Gastrocnemius medialis (tissue), 4 donors: ENCODE results near the gene MAP3K20. TPM values are rescaled to one million over a fixed set of nuclear protein-coding genes. Genes with fewer than 3 reads are reported as not detected.

Source experiments
- ATAC-seq, 2 donors: fragments of 150-250 bp; one replicate each; pipeline ENCODE4 v1.9.1; 2016
- DNase-seq, 2 donors: peaks; one replicate each; pipeline ENCODE4 v3.0.0-alpha.2; 2019
- H3K27ac ChIP-seq, 4 donors: fragments of 200-600 bp; sonication (generic); 1 replicate in 1 of 4; 2 replicates in 3 of 4; pipeline ENCODE4 v1.5.1; 2016 to 2018; ENCODE audit warnings: mild to moderate bottlenecking in 2 of 4, moderate library complexity in 1 of 4
- H3K27me3 ChIP-seq, 3 donors: fragments of 200-600 bp; sonication (generic) in 2 of 3; 1 replicate in 1 of 3; 2 replicates in 2 of 3; pipeline versions ENCODE4 v1.5.1 to v1.6.0; 2016 to 2019; ENCODE audit warnings: mild to moderate bottlenecking in 1 of 3, moderate library complexity in 1 of 3
- H3K36me3 ChIP-seq, 2 donors: fragments of 200-600 bp; sonication (generic) in 1 of 2; one replicate each; pipeline ENCODE4 v1.5.1; 2017 to 2018
- H3K4me1 ChIP-seq, 2 donors: fragments of 200-600 bp; sonication (generic) in 1 of 2; one replicate each; pipeline ENCODE4 v1.5.1; 2016 to 2017; ENCODE audit warnings: mild to moderate bottlenecking in 2 of 2
- H3K4me3 ChIP-seq, 4 donors: fragments of 200-600 bp; sonication (generic) in 3 of 4; 1 replicate in 1 of 4; 2 replicates in 3 of 4; pipeline ENCODE4 v1.5.1; 2016 to 2019; ENCODE audit warnings: mild to moderate bottlenecking in 2 of 4
- H3K9me3 ChIP-seq, 3 donors: fragments of 200-600 bp; sonication (generic) in 2 of 3; 1 replicate in 1 of 3; 2 replicates in 2 of 3; pipeline ENCODE4 v1.5.1; 2016 to 2019
- POLR2A ChIP-seq, 2 donors: fragments of 450-650 bp; IDR thresholded peaks; one replicate each; pipeline ENCODE4 v1.6.1; 2017; ENCODE audit warnings: antibody characterized with exemption in 2 of 2, mild to moderate bottlenecking in 2 of 2, moderate library complexity in 2 of 2
- in situ Hi-C, 4 donors: fragments of 200-750 bp; cut with MboI; loops; one replicate each; pipeline versions ENCODE4 v1.15.0 to v1.8.0; 2017; ENCODE audit warnings: low sequenced_read_pairs in 4 of 4
- intact Hi-C: fragments of 100-400 bp; cut with DNase I; formaldehyde crosslinking; loops from one replicate; pipeline ENCODE4 v1.15.1; 2023; ENCODE audit warnings: low total_unique reads
- total RNA-seq, 4 donors: library from RNA; depleted of rRNA; stranded (reverse); fragments of >200 nt; gene quantifications; one replicate each; pipeline versions ENCODE4 v1.1.0 to v1.2.3, GENCODE V29; 2016
- TF ChIP-seq, protein P1 (sequence below), 5 experiments: fragments of 450-650 bp in 3 of 5; fragments of 200-600 bp in 2 of 5; sonication (generic) in 2 of 5; IDR thresholded peaks in 4 of 5; conservative IDR thresholded peaks in 1 of 5; 1 replicate in 4 of 5; 2 replicates in 1 of 5; pipeline ENCODE4 v1.5.1; 2016 to 2019; ENCODE audit warnings: antibody characterized with exemption in 5 of 5, mild to moderate bottlenecking in 3 of 5, moderate library complexity in 3 of 5

The MAP3K20 gene
- total RNA-seq, 4 donors from 2014 or later, result 225 to 517 (median 280) TPM

DNA sequence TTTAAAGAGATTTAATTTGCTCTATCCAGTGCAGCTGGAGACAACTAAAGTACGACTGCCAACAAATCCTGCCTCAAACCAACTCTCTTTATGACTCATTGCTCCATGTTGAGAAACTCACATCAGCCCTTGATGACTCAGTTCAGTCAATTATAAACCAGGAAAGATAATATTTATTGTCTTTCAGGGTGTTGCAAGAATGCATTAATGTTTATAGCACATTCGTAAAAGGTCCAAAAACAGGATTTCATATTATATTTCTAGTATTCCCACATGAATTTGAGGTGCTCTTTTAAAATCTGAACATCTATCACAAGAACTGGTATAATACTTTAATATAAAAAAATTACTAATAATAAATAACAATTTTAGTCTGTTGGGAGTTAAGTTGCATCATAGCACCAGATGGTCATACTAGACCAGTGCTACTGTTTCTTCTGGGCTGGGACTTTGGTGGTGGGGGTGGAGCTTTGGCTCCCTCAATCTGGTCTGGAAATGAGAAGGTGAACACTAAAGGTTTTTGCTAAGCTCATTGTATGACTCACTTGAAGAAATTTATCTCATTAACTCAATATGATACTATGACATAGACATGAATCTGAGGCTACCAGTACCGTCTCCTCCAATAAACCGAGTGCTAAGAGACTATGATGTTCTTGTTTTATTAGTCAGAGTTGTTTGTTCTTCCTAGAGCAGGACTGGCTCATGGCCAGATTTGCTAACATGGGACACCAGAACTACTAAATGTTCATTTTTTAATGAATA, 26.6 kb upstream of the MAP3K20 start:
- intact Hi-C loops, result no loop called here
- ATAC-seq (peak; percentile 96 to 97), DNase-seq (peak; percentile 86 to 97)
- peaks cover 16 to 24% of the 10 kb centered on the region in 2 donors for H3K4me1 ChIP-seq
- H3K4me3 ChIP-seq, result no peak overlapping the region
- peak overlapping the region; percentile 79 to 87 (median 86) for H3K27ac ChIP-seq
- no peaks in the 10 kb centered on the region for H3K36me3 ChIP-seq
- H3K27me3 ChIP-seq, result no peaks in the 10 kb centered on the region
- TF ChIP-seq, protein P1, sequence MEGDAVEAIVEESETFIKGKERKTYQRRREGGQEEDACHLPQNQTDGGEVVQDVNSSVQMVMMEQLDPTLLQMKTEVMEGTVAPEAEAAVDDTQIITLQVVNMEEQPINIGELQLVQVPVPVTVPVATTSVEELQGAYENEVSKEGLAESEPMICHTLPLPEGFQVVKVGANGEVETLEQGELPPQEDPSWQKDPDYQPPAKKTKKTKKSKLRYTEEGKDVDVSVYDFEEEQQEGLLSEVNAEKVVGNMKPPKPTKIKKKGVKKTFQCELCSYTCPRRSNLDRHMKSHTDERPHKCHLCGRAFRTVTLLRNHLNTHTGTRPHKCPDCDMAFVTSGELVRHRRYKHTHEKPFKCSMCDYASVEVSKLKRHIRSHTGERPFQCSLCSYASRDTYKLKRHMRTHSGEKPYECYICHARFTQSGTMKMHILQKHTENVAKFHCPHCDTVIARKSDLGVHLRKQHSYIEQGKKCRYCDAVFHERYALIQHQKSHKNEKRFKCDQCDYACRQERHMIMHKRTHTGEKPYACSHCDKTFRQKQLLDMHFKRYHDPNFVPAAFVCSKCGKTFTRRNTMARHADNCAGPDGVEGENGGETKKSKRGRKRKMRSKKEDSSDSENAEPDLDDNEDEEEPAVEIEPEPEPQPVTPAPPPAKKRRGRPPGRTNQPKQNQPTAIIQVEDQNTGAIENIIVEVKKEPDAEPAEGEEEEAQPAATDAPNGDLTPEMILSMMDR (IDR thresholded peaks at IDR 0.05 in 4 of 5, conservative IDR thresholded peaks at IDR 0.05 in 1 of 5), result no peak
- no peak for TF ChIP-seq POLR2A (IDR thresholded peaks at IDR 0.05)
- no peaks in the 10 kb centered on the region for H3K9me3 ChIP-seq
- in situ Hi-C loops, result loop anchor here in 1 of 4 donors (25.0 kb wide), 1 partner anchor 963 kb away; no protein-coding TSS in a partner anchor

DNA sequence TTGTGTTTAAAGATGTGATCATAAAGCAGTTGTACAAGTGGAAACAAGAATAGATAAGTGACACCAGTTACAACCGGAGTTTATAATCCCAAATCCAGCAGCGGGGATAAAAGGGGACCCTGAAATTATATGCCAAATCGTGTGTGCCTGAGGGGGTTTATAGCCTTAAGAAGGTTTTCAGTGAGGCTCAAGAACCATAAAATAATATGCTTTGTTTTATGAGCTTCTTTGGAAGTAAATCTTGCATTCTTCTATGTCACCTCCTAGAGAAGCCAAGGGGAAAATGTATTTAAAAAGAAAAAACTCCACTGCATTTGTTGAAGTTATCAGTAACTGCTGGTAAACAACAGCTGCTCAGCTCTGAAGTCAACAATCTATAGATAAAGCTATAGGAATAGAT, 25.8 kb upstream of the MAP3K20 start:
- Histone ChIP-seq H3K27ac (peak overlapping the region; percentile 79 to 87 (median 86)), H3K9me3 (no peaks in the 10 kb centered on the region), H3K4me3 (no peak overlapping the region), H3K36me3 (no peaks in the 10 kb centered on the region), H3K27me3 (no peaks in the 10 kb centered on the region), H3K4me1 (peaks cover 16 to 24% of the 10 kb centered on the region in 2 donors)
- in situ Hi-C loops, result loop anchor here in 1 of 4 donors (25.0 kb wide), 1 partner anchor 962 kb away; no protein-coding TSS in a partner anchor
- no peak for DNase-seq
- ATAC-seq, result no peak
- intact Hi-C loops, result no loop called here
- TF ChIP-seq, protein P1 (IDR thresholded peaks at IDR 0.05 in 4 of 5, conservative IDR thresholded peaks at IDR 0.05 in 1 of 5), result no peak
- TF ChIP-seq POLR2A (IDR thresholded peaks at IDR 0.05), result no peak

DNA sequence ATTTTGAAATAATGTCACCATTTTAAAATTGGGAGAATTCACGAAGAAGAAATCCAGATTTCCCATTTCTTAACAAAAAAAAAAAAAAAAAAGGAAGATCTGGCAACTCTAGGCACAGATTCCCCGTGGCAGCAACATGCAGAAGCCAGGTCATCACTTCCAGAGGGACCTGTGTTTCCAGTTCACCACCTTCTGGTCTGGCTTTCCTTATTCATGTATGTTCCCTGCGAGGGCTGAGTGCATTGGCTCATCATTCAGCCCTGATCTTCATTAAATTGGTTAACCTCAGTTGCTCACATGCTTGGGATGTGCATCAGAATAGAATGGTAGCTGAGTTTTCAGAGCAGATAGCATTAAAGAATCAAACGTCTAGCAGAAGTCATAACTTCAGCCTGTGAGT, 25.0 kb upstream of the MAP3K20 start:
- ATAC-seq (no peak), DNase-seq (no peak)
- H3K27ac ChIP-seq, result peak overlapping the region in 1 of 4 donors; percentile 87
- in situ Hi-C loops (no loop called here), intact Hi-C loops (no loop called here)
- no peaks in the 10 kb centered on the region for H3K36me3 ChIP-seq
- no peak overlapping the region for H3K4me3 ChIP-seq
- H3K27me3 ChIP-seq, result no peaks in the 10 kb centered on the region
- peaks cover 16 to 24% of the 10 kb centered on the region in 2 donors for H3K4me1 ChIP-seq
- no peak for TF ChIP-seq POLR2A (IDR thresholded peaks at IDR 0.05)
- TF ChIP-seq, protein P1 (IDR thresholded peaks at IDR 0.05 in 4 of 5, conservative IDR thresholded peaks at IDR 0.05 in 1 of 5), result no peak
- H3K9me3 ChIP-seq, result no peaks in the 10 kb centered on the region

DNA sequence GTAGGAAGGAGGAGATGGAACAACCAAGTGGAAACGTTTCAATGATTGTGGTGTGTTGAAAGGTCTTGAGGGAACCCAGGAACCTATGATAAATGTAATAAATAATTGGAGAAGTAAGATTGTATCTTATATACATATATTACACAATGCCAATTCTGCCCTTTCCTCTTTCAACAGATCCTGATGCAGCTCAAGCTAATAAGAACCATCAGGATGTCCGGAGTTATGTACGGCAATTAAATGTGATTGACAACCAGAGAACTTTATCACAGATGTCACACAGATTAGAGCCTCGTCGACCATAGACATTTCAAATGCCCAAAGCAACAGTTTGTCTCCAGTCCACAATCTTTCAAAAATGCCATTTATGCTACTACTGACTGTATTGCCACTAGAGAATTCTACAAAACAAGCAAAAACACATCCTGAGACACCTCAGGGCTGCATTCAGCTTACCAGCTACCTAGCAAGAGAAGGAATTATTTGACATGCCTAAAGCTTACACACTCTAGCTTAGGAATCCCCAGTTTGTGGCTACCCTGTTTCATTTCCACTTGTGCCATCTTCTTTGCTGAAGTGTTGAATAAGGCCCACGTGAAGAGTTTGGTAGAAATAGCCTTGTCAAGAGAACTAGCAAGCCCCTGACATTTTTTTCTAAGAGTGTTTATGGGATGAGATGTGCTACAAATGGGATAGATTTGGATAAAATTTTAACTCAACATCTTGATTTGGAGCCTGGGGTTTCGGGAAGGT, 24.0 kb upstream of the MAP3K20 start:
- TF ChIP-seq POLR2A (IDR thresholded peaks at IDR 0.05), result no peak
- TF ChIP-seq, protein P1 (IDR thresholded peaks at IDR 0.05 in 4 of 5, conservative IDR thresholded peaks at IDR 0.05 in 1 of 5), result no peak
- Histone ChIP-seq H3K36me3 (no peaks in the 10 kb centered on the region), H3K4me1 (peaks cover 16 to 24% of the 10 kb centered on the region in 2 donors), H3K27ac (no peak overlapping the region), H3K27me3 (no peaks in the 10 kb centered on the region), H3K4me3 (no peak overlapping the region), H3K9me3 (no peaks in the 10 kb centered on the region)
- ATAC-seq (no peak), DNase-seq (no peak)
- intact Hi-C loops (no loop called here), in situ Hi-C loops (no loop called here)
